MV-4-11 (cell line): Measurements from ENCODE around the gene PHLDA2.

Experiments
- DNase-seq: peaks from one replicate; lab custom pipeline; 2025; lab: John Stamatoyannopoulos, UW

Gene PHLDA2

GRCh38 chr11:2897048-2897447, 32.2 kb downstream of the PHLDA2 start:
- DNase-seq, result no peak

DNA sequence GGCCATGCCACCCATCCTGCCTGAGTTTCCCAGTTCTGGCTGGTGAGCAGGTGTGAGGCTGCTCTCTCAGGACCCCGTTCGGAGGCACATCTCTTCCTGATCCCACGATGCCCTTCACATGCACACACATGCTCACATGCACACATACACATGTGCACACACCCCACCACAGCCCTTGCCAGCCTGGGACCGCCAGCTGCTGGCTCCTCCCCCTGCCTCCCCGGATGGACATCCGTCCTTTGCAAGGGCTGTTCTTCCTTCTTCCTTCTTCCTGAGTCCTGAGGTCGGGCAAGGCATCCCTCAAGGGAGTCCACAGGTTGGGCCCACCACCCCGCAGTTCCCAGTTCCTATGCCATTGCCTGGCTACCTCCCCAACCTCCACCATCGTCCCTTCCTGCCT, 33.2 kb downstream of the PHLDA2 start:
- DNase-seq, result no peak

- DNase-seq, result no peak
These were observed 35.3 kb downstream of the PHLDA2 start for GRCh38 chr11:2893935-2894334.

DNA sequence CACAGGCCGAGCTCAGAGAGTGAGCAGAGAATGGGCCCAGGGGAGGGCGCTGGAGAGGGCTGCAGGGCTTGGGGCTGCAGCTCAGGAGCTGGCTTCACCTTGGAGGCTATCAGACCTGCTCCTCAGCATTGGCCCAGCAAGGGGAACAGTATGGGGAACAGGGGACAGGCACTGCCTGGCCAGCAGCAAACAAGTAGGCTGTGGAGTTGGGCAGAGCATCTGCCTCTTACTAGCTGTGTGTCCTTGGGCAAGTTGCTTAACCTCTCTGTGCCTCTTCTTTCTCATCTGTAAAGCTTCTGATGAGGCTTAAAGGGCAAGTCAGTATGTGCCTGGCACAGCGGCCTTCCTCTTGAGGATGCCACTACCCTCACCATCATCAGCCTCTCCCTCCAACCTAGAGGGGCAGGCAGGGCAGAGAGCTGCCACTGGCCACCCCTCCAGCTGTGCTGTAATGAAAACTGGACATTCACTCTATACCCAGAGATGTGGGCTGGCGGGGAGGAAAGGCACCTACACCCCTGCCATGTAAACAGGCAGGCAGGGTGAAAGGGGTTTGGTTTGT, 36.2 kb downstream of the PHLDA2 start:
- peak; percentile 61 for DNase-seq

- peak; percentile 61 for DNase-seq
These were observed 36.8 kb downstream of the PHLDA2 start for GRCh38 chr11:2892215-2892966.

DNA sequence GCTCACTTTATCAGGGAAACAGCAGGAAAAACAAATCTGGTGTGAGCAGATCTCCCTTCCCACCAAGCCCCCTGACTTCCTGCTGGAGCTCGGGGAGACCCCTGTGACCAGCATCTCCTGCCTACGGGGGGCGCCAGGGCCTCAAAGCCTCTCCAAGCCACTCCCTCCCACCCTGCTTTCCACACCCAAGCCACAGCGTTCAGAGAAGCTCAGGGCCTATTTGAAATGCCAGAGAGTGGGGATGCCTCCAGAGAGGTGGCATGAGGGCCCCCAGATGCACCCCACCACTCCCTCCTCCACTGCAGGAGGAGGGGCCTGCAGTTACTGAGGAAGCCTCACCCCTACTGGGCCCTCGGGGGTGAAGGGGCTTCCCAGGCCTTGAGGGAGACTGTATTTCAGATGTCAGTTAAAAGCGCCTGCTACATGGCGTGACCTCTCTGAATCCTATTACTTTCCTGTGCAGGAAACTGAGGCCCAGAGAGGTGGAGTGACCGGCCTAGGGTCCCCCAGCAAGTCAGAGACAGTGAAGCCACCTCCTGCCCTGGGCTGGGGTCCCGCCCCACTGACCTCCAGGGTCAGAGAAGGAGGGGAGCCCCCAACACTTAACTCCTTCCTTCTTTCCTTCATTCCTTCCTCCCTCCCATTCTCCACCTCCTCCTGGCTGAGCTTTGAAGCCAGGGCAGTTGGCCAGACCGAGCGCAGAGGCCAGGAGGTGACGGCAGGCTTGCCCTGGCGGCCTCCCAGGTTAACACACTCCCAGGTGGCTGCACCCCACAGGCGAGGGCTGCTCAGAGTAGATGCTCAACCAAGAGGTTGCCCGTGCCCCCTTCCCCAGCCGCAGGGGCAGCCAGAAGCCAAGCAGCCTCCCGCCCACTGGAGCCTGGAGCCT, 37.6 kb downstream of the PHLDA2 start:
- no peak for DNase-seq

- no peak for DNase-seq
These were observed 38.5 kb downstream of the PHLDA2 start for GRCh38 chr11:2890466-2891294.

DNA sequence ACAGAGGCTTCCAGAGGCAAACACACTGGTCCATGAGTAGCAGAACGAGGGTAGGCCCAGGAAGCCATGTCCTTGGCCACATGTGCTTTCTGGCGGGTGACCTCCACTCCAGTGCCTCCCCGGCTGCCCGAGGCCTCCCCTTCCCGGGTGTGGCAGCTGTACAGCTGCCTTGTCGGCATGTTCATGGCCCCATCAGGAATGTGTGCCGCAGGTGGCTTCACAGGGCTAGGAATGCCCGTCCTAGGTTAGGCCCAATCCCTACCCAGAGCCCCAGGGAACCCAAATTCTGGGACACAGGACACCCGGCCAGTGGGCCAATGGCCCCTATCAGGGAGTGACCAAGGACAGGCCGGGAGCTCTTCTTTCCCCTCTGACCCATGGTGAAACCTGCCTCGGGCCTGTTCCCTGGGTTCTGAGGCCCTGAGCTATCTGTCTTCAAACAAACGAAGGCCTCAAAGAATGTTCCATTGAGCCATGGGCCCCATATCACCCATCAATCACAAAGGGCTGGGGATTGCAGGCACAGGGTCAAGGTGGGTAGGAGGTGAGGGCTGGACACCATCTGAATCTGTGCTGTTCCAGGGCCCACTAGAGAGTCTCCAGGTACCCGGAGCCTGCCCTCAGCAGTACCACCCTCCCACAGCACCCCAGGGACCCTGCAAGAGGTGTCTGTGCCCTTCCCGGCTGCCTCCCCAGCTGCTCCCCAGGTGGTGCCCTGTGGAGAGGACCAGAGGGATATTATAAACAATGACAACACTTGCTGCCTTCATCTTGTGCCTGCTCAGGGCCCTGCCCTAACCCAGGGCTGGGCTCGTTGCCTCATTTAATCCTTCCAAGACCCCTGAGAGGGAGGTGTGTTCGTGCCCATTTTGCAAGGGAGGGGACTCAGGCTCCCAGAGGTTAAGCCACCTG, 39.6 kb downstream of the PHLDA2 start:
- no peak for DNase-seq

DNA sequence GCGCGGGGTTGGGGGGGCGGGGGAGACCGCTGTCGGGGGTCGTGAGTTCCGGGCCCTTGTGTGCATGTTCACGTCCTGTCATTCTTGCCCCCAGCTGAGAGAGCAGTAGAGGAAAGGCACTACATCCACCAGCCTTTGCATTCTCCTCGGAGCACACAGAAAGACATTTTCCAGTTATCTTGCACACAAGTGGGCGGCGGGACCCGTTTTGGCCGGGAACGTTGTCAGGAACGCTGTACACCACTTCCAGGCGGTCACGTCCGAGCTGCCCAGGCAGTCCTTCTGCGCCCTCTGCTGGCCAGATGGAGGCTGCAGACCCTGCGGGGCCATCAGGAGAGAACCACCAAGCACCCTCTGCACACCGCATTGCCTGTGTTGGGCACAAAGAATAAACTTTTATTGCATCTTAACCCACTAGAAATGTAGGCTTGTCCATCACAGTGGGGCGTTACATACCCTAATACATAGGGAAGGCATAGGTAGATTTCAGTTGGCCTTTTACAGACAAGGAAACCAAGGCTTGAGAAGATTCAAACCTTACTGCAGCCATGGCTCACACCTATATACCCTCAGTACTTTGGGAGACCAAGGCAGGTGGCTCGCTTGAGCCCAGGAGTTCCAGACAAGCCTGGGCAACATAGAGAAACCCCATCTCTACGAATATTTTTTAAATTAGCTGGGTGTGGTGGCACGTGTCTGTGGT, 40.8 kb downstream of the PHLDA2 start:
- DNase-seq, result peak; percentile 63

- DNase-seq, result no peak
These were observed 41.6 kb downstream of the PHLDA2 start for GRCh38 chr11:2887515-2888195.

DNA sequence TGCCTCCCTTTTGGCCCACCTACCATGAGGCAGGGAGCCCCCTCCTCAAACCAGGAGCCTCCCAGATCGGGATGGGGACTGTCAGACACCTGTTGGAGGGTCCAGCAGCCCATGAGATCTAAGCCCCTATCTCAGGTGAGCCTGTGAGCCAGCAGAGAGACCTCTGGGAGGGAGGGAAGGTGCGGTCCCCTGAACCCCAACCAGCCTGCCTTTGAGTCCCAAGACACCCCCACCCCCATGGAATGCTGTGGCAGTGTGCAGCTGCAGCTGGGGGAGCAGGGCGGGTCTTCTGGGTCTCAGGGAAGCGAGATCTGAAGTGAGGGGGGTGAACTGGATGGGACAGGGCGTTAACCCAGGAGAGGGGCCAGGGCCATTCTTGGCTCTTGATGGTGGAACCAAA, 42.3 kb downstream of the PHLDA2 start:
- DNase-seq, result no peak

DNA sequence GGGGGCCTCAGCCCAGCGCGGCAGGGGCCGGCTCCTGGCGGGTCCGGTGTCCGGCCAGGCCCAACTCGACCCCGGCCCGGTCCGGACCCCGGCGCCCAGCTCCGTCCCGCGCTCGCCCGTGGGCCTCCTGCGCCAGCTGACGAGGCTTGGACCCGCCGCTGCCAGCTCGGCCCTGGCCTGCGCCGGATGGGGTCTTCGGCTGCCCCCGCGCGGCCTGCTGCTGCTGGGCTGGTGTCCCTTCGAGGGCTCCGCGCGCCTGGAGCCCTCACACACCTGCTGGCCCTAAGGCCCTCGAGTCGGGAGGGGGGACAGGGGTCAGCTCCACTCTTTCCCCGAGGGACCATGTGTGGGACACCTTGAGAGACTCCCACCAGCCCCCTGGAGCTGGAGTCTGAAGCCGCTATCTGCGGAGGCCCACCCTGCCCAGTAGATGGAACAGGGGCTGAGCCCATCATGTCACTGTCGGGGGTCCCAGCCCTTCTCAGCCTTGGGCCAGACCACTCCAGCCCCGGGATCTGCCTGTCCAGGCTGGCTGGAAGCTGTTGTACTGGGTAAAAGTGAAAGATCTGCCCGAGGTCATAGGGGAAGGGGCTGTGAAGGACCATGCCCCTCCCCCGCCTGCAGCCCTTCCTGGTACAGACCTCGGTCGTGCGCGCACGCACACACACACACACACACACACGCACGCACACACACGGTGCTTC, 42.9 kb downstream of the PHLDA2 start:
- DNase-seq, result peak; percentile 14

DNA sequence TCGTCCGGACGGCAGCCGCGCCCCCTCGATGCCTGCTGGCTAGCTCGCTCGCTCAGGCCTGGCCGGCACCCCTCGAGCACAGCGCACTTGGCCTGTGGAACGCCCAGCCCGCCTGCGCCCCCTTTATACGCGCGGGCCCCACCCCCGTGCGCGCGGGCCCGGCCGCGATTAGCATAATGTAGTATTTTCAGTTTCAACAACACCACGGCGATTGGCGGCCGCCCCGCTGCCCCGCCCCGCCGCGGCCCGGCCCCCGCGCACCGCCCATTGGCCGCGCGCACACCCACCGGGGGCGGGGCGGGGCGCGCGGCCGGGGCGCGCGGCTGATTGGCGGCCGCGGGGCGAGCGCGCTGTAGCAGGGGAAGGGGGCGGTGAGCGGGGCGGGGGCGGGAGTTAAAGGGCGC, 43.5 kb downstream of the PHLDA2 start, which contains the start of gene CDKN1C:
TSS of gene CDKN1C (minus strand) at position 98 of the 404 bp plus-strand sequence. CDS start 319 bp downstream, outside the sequence.
- DNase-seq, result peak; percentile 68

- DNase-seq, result peak; percentile 49
These were observed 44.1 kb downstream of the PHLDA2 start for GRCh38 chr11:2885017-2885677.

- no peak for DNase-seq
These were observed 45.0 kb downstream of the PHLDA2 start for GRCh38 chr11:2883979-2884815.

DNA sequence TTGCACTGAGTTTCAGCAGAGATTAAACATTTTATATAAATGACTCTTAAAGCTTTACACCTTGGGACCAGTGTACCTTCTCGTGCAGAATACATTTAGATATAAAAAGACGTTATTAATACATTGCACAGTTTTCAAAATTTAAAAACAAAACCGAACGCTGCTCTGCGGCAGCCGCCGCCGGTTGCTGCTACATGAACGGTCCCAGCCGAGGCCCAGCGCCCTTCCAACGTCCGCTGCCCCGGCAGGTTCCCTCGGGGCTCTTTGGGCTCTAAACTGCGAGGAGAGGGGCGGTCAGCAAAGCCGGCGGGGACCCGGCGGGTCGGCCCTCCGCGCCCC, 45.6 kb downstream of the PHLDA2 start:
- no peak for DNase-seq

DNA sequence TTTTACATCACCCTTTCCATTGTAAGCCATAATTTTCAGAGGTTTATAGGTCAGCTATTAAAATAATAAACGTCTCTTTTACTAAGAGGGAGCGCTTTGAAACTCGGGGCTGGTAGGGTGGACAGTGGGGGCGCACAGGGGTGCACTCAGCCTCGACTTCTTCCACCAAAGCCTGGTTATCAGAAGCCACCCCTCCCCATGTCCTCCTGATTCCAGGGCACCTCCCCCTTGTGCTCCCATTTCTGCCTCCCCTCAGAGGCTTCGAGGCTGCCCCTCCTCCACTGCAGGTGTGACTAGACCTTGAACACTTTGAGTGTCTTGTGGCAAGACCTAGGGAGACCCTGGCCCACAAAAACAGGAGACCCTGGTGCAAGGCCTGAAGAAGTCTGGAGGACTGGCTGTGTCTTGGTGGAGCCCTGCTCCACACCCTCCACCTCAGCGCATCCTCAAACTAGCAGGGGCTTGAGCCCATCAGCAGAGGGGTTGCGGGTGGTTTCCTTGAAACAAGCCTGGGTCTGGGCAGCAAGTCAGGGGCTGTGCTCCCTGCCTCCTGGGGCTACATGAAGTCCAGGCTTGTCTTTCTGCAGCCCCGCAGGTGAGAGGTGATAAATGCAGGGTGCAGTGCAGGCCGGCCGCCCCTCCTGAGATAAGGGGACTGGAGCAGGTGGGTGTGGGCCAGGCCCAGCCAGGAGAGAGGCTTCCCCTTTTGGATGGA, 46.7 kb downstream of the PHLDA2 start:
- DNase-seq, result no peak
